Effector memory CD8-positive, alpha-beta T cell (primary cell): ENCODE data around the gene STARD4.
A peak's percentile ranks its signal among the peaks of the same experiment; 100 is the strongest.

ENCODE experiments used
- ATAC-seq: fragments of 150-1000 bp; cut with Tn5 transposase; replicated peaks from 2 replicates; pipeline ENCODE4 v1.10.0; 2021; ENCODE audit warnings: mild to moderate bottlenecking, moderate library complexity
- DNase-seq, 3 experiments: peaks; one replicate each; pipeline ENCODE4 v3.0.0; 2021
- H3K27ac Mint-ChIP-seq, 2 donors: one replicate each; pipeline ENCODE4 v1.8.0; 2022; ENCODE audit warnings: mild to moderate bottlenecking in 2 of 2, mixed read lengths in 2 of 2, moderate library complexity in 2 of 2
- H3K27me3 Mint-ChIP-seq, 2 donors: one replicate each; pipeline ENCODE4 v1.8.0; 2022; ENCODE audit warnings: mixed read lengths in 2 of 2
- H3K36me3 Mint-ChIP-seq: one replicate; pipeline ENCODE4 v1.8.0; 2022; ENCODE audit warnings: mild to moderate bottlenecking, moderate library complexity, mixed read lengths; ENCODE audit not compliant: insufficient read depth
- H3K4me1 Mint-ChIP-seq, 2 donors: one replicate each; pipeline ENCODE4 v1.8.0; 2022; ENCODE audit warnings: low read depth in 2 of 2, mixed read lengths in 2 of 2
- H3K4me3 Mint-ChIP-seq, 2 donors: one replicate each; pipeline ENCODE4 v1.8.0; 2022; ENCODE audit warnings: mild to moderate bottlenecking in 2 of 2, mixed read lengths in 2 of 2, moderate library complexity in 2 of 2
- H3K9me3 Mint-ChIP-seq, 2 donors: one replicate each; pipeline ENCODE4 v1.8.0; 2022; ENCODE audit warnings: mixed read lengths in 2 of 2
- total RNA-seq, 9 experiments: gene quantifications; one replicate each; lab custom pipeline; 2026; lab: John Stamatoyannopoulos, UW

The STARD4 gene
- total RNA-seq = 16.6 to 84.8 (median 60.3) reads per million in 9 experiments

- Mint-ChIP-seq H3K27ac (peak within 1 kb of the TSS; percentile 96 to 98), H3K27me3 (no peaks in the 10 kb centered on the region), H3K4me1 (peaks cover 15 to 40% of the 10 kb centered on the region in 2 donors), H3K4me3 (peak within 1 kb of the TSS; percentile 93 to 97), H3K9me3 (no peaks in the 10 kb centered on the region), H3K36me3 (peaks cover 19% of the 10 kb centered on the region)
- peak; percentile 92 for ATAC-seq
- peak; percentile 89 to 95 (median 94) for DNase-seq
These were observed at the start of gene STARD4 for GRCh38 chr5:111512375-111513130. Gene STARD4, minus strand, starts transcription at chr5:111512535. Its CDS starts 5,102 bp downstream, at chr5:111507433.

DNA sequence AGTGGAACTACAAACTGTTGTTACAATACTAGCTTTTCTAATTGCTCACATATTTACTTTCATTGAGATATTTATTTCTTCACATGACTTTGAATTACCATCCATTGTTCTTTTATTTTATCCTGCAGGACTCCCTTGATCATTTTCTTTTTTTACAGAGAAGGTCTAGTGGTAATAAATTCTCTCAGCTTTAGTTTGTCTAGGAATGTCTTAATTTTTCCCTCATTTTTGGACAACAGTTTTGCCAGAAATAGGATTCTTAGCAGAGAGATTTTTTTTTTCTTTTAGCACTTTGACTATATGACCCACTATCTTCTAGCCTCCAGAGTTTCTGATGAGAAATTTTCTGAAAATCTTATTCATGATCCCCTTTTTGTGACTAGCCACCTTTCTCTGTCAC, 47.3 kb upstream of the STARD4 start:
- DNase-seq (no peak), ATAC-seq (no peak)
- no peaks in the 10 kb centered on the region for H3K36me3 Mint-ChIP-seq
- H3K27me3 Mint-ChIP-seq = peaks cover 26 to 35% of the 10 kb centered on the region in 2 donors
- H3K4me1 Mint-ChIP-seq = no peaks in the 10 kb centered on the region
- H3K4me3 Mint-ChIP-seq = no peak overlapping the region
- peaks cover 0 to 2% of the 10 kb centered on the region in 2 donors for H3K9me3 Mint-ChIP-seq
- H3K27ac Mint-ChIP-seq = no peak overlapping the region

- no peak for DNase-seq
- Mint-ChIP-seq H3K4me1 (no peaks in the 10 kb centered on the region), H3K27me3 (peaks cover 24 to 35% of the 10 kb centered on the region in 2 donors), H3K4me3 (no peak overlapping the region), H3K36me3 (no peaks in the 10 kb centered on the region), H3K9me3 (peaks cover 0 to 2% of the 10 kb centered on the region in 2 donors), H3K27ac (no peak overlapping the region)
- ATAC-seq = no peak
These were observed 45.4 kb upstream of the STARD4 start for GRCh38 chr5:111557686-111558085.

- no peak for DNase-seq
- no peak overlapping the region for H3K27ac Mint-ChIP-seq
- ATAC-seq = no peak
- H3K27me3 Mint-ChIP-seq = peaks cover 21 to 30% of the 10 kb centered on the region in 2 donors
- peaks cover 0 to 2% of the 10 kb centered on the region in 2 donors for H3K9me3 Mint-ChIP-seq
- no peak overlapping the region for H3K4me3 Mint-ChIP-seq
- H3K36me3 Mint-ChIP-seq = no peaks in the 10 kb centered on the region
- H3K4me1 Mint-ChIP-seq = no peaks in the 10 kb centered on the region
These were observed 44.8 kb upstream of the STARD4 start for GRCh38 chr5:111557111-111557510.

DNA sequence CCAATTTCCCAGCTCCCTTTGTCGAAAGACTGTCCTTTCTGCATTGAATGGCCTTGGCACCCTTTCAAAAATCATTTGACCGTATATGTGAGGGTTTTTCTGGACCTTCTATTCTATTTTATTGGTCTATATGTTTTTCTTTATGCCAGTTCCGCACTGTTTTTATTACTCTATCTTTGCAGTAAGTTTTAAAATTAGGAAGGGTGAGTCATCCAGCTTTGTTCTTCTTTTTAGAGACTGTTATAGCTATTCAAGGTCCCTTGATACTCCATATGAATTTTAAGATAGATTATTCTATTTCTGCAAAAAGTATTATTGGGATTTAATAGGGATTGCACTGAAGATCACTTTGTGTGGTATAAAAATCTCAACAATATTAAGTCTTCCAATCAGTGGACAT, 44.2 kb upstream of the STARD4 start:
- ATAC-seq (no peak), DNase-seq (no peak)
- peaks cover 0 to 2% of the 10 kb centered on the region in 2 donors for H3K9me3 Mint-ChIP-seq
- no peak overlapping the region for H3K27ac Mint-ChIP-seq
- no peaks in the 10 kb centered on the region for H3K4me1 Mint-ChIP-seq
- no peaks in the 10 kb centered on the region for H3K36me3 Mint-ChIP-seq
- H3K27me3 Mint-ChIP-seq = peaks cover 21 to 34% of the 10 kb centered on the region in 2 donors
- no peak overlapping the region for H3K4me3 Mint-ChIP-seq

- peaks cover 0 to 2% of the 10 kb centered on the region in 2 donors for H3K4me1 Mint-ChIP-seq
- H3K4me3 Mint-ChIP-seq = no peak overlapping the region
- peaks cover 17 to 35% of the 10 kb centered on the region in 2 donors for H3K27me3 Mint-ChIP-seq
- ATAC-seq = no peak
- DNase-seq = no peak
- peaks cover 0 to 2% of the 10 kb centered on the region in 2 donors for H3K9me3 Mint-ChIP-seq
- no peaks in the 10 kb centered on the region for H3K36me3 Mint-ChIP-seq
- H3K27ac Mint-ChIP-seq = no peak overlapping the region
These were observed 43.4 kb upstream of the STARD4 start for GRCh38 chr5:111555760-111556159.

DNA sequence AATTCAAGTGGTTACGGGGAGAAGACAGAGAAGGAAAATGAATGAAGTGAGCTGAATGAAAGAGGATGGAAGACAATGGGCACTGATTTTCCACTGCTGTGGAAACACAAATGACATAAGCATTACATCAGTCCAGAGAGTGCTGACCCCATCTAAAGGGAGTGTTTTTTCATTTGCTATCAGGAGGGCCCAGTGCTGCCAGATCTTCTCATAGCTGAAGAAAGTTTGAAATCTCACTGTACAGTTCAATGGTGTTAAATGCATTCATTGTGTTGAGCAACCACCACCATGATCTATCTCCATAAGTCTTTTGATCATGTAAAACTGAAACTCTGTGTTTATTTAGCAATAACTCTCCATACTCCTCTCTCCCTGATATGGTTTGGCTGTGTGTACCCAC, 41.5 kb upstream of the STARD4 start:
- H3K4me3 Mint-ChIP-seq = no peak overlapping the region
- no peaks in the 10 kb centered on the region for H3K9me3 Mint-ChIP-seq
- peaks cover 24% of the 10 kb centered on the region in 2 donors for H3K27me3 Mint-ChIP-seq
- H3K27ac Mint-ChIP-seq = no peak overlapping the region
- no peaks in the 10 kb centered on the region for H3K36me3 Mint-ChIP-seq
- peaks cover 0 to 4% of the 10 kb centered on the region in 2 donors for H3K4me1 Mint-ChIP-seq
- DNase-seq (no peak), ATAC-seq (no peak)

- Mint-ChIP-seq H3K27ac (no peak overlapping the region), H3K9me3 (no peaks in the 10 kb centered on the region), H3K4me3 (no peak overlapping the region), H3K4me1 (peaks cover 0 to 4% of the 10 kb centered on the region in 2 donors), H3K36me3 (no peaks in the 10 kb centered on the region), H3K27me3 (peaks cover 18 to 24% of the 10 kb centered on the region in 2 donors)
- no peak for ATAC-seq
- DNase-seq = no peak
These were observed 40.6 kb upstream of the STARD4 start for GRCh38 chr5:111552896-111553295.

- H3K4me1 Mint-ChIP-seq = peaks cover 0 to 4% of the 10 kb centered on the region in 2 donors
- ATAC-seq (no peak), DNase-seq (no peak)
- no peaks in the 10 kb centered on the region for H3K9me3 Mint-ChIP-seq
- H3K27me3 Mint-ChIP-seq = peaks cover 14 to 25% of the 10 kb centered on the region in 2 donors
- H3K27ac Mint-ChIP-seq = no peak overlapping the region
- no peak overlapping the region for H3K4me3 Mint-ChIP-seq
- H3K36me3 Mint-ChIP-seq = no peaks in the 10 kb centered on the region
These were observed 40.2 kb upstream of the STARD4 start for GRCh38 chr5:111552492-111552891.

GRCh38 chr5:111551569-111552275, 39.4 kb upstream of the STARD4 start:
- Mint-ChIP-seq H3K27me3 (peaks cover 11 to 33% of the 10 kb centered on the region in 2 donors), H3K4me1 (peaks cover 0 to 4% of the 10 kb centered on the region in 2 donors), H3K9me3 (no peaks in the 10 kb centered on the region), H3K36me3 (peaks cover 2% of the 10 kb centered on the region), H3K4me3 (no peak overlapping the region), H3K27ac (no peak overlapping the region)
- no peak for DNase-seq
- no peak for ATAC-seq

GRCh38 chr5:111551161-111551560, 38.8 kb upstream of the STARD4 start:
- Mint-ChIP-seq H3K36me3 (peaks cover 2% of the 10 kb centered on the region), H3K4me3 (no peak overlapping the region), H3K27me3 (peaks cover 15 to 37% of the 10 kb centered on the region in 2 donors), H3K4me1 (peaks cover 0 to 4% of the 10 kb centered on the region in 2 donors), H3K27ac (no peak overlapping the region), H3K9me3 (no peaks in the 10 kb centered on the region)
- ATAC-seq (no peak), DNase-seq (no peak)

- peak; percentile 62 to 72 (median 68) for DNase-seq
- Mint-ChIP-seq H3K9me3 (no peaks in the 10 kb centered on the region), H3K4me3 (no peak overlapping the region), H3K27me3 (peaks cover 20 to 45% of the 10 kb centered on the region in 2 donors), H3K27ac (no peak overlapping the region), H3K36me3 (peaks cover 2% of the 10 kb centered on the region), H3K4me1 (peaks cover 0 to 4% of the 10 kb centered on the region in 2 donors)
- ATAC-seq = peak; percentile 90
These were observed 38.1 kb upstream of the STARD4 start for GRCh38 chr5:111550282-111551020.

GRCh38 chr5:111548992-111549649, 36.8 kb upstream of the STARD4 start:
- peaks cover 27 to 52% of the 10 kb centered on the region in 2 donors for H3K27me3 Mint-ChIP-seq
- DNase-seq (no peak), ATAC-seq (no peak)
- H3K4me3 Mint-ChIP-seq = no peak overlapping the region
- peaks cover 0 to 4% of the 10 kb centered on the region in 2 donors for H3K4me1 Mint-ChIP-seq
- no peak overlapping the region for H3K27ac Mint-ChIP-seq
- no peaks in the 10 kb centered on the region for H3K9me3 Mint-ChIP-seq
- H3K36me3 Mint-ChIP-seq = peaks cover 2% of the 10 kb centered on the region
